Gastroesophageal sphincter (tissue), 3 donors: ENCODE data around the gene PTPRN2.

Experiments used
- CTCF ChIP-seq, 4 experiments: fragments of 200-600 bp in 2 of 4; fragments of 450-650 bp in 2 of 4; sonication (generic) in 1 of 4; IDR thresholded peaks; one replicate each; pipeline ENCODE4 v1.5.1; 2017 to 2019; ENCODE audit warnings: antibody characterized with exemption in 4 of 4, mild to moderate bottlenecking in 2 of 4, moderate library complexity in 2 of 4
- POLR2A ChIP-seq, 2 donors: fragments of 450-650 bp; IDR thresholded peaks; one replicate each; pipeline ENCODE4 v1.6.1; 2017; ENCODE audit warnings: antibody characterized with exemption in 2 of 2, mild to moderate bottlenecking in 2 of 2, moderate library complexity in 1 of 2
- POLR2AphosphoS5 ChIP-seq: sonication (generic); formaldehyde crosslinking; IDR thresholded peaks from one replicate; pipeline ENCODE4 v1.6.1; 2017; ENCODE audit warnings: antibody characterized with exemption

- TF ChIP-seq POLR2A (IDR thresholded peaks at IDR 0.05) (no peak), POLR2AphosphoS5 (no peak), CTCF (IDR thresholded peaks at IDR 0.05) (no peak)
Observed at GRCh38 chr7:157976406-157976805, 611.2 kb downstream of the PTPRN2 start.
